OCI-LY1 (cell line): ENCODE results near the gene ZNRD2.

Experiments
- H2AFZ ChIP-seq: fragments of 200-600 bp; sonication (generic), shearing (Covaris generic); 2 replicates; pipeline ENCODE4 v1.6.0; 2014; ENCODE audit warnings: antibody characterized with exemption, mild to moderate bottlenecking, low read length
- H3F3A ChIP-seq: fragments of 200-600 bp; sonication (generic), shearing (Covaris generic); 2 replicates; pipeline ENCODE4 v1.6.0; 2014; ENCODE audit warnings: mild to moderate bottlenecking, antibody characterized with exemption, low read length, moderate library complexity; ENCODE audit not compliant: insufficient read depth
- H3K27ac ChIP-seq: fragments of 200-600 bp; sonication (generic); 2 replicates; pipeline ENCODE4 v1.5.1; 2014; ENCODE audit warnings: low read length, mixed run types, mild to moderate bottlenecking, low read depth; ENCODE audit not compliant: poor library complexity, severe bottlenecking
- H3K27me3 ChIP-seq: fragments of 200-600 bp; sonication (generic); 2 replicates; pipeline ENCODE4 v1.6.0; 2014; ENCODE audit warnings: antibody characterized with exemption, mild to moderate bottlenecking, low read length, moderate library complexity; ENCODE audit not compliant: insufficient read depth
- H3K36me3 ChIP-seq: fragments of 200-600 bp; sonication (generic); 2 replicates; pipeline ENCODE4 v1.6.1; 2014; ENCODE audit warnings: mild to moderate bottlenecking, antibody characterized with exemption, low read length, moderate library complexity, mixed read lengths; ENCODE audit not compliant: insufficient read depth
- H3K4me1 ChIP-seq: fragments of 200-600 bp; sonication (generic); 2 replicates; pipeline ENCODE4 v1.5.1; 2014; ENCODE audit warnings: mild to moderate bottlenecking, low read length, moderate library complexity; ENCODE audit not compliant: insufficient read depth, severe bottlenecking
- H3K4me2 ChIP-seq: fragments of 200-600 bp; sonication (generic), shearing (Covaris generic); 2 replicates; pipeline ENCODE4 v1.6.1; 2014; ENCODE audit warnings: low read length
- H3K4me3 ChIP-seq: fragments of 200-600 bp; sonication (generic); 2 replicates; pipeline ENCODE4 v1.5.1; 2014; ENCODE audit warnings: low read length, low read depth, mild to moderate bottlenecking, mixed read lengths; ENCODE audit not compliant: poor library complexity, severe bottlenecking
- H3K79me2 ChIP-seq: fragments of 200-600 bp; shearing (Covaris generic); 2 replicates; pipeline ENCODE4 v1.6.1; 2016; ENCODE audit warnings: mixed run types, low read length, mixed read lengths; ENCODE audit not compliant: insufficient read depth
- H3K9ac ChIP-seq: fragments of 200-600 bp; sonication (generic), shearing (Covaris generic); 2 replicates; pipeline ENCODE4 v1.6.1; 2014; ENCODE audit warnings: mild to moderate bottlenecking, low read length, mixed read lengths
- H3K9me2 ChIP-seq: fragments of 200-600 bp; sonication (generic), shearing (Covaris generic); 2 replicates; pipeline ENCODE4 v1.6.1; 2014; ENCODE audit warnings: low read depth, mild to moderate bottlenecking, low read length, mixed read lengths
- H3K9me3 ChIP-seq: fragments of 200-600 bp; shearing (Covaris generic); 2 replicates; pipeline ENCODE4 v1.6.1; 2014; ENCODE audit warnings: low read length, mixed read lengths
- H4K20me1 ChIP-seq: fragments of 200-600 bp; sonication (generic), shearing (Covaris generic); 2 replicates; pipeline ENCODE4 v1.6.0; 2016; ENCODE audit warnings: mild to moderate bottlenecking, low read length; ENCODE audit not compliant: insufficient read depth
- CTCF ChIP-seq: fragments of 200-600 bp; sonication (generic), shearing (Covaris generic); IDR thresholded peaks from 2 replicates; pipeline ENCODE4 v1.5.1; 2017; ENCODE audit warnings: mild to moderate bottlenecking, antibody characterized with exemption, low read length, moderate library complexity, mixed read lengths
- EZH2 ChIP-seq: fragments of 200-600 bp; sonication (generic), shearing (Covaris generic); IDR thresholded peaks from 2 replicates; pipeline ENCODE4 v1.8.0; 2017; ENCODE audit warnings: borderline replicate concordance, mixed run types, mild to moderate bottlenecking, antibody characterized with exemption, low read length, moderate library complexity, mixed read lengths

ZNRD2 gene

GRCh38 chr11:65576232-65576866 is 6.1 kb downstream of the ZNRD2 start:
- Histone ChIP-seq H3K27me3 (peaks cover 5% of the 10 kb centered on the region; the same call in 1 of the 2 replicates), H3K4me2 (peak overlapping the region; percentile 63), H3K36me3 (no peaks in the 10 kb centered on the region; the same call in 1 of the 2 replicates), H3K4me1 (peaks cover 42% of the 10 kb centered on the region), H3K9ac (peak overlapping the region; percentile 48; the same call in 1 of the 2 replicates), H3K9me2 (no peaks in the 10 kb centered on the region), H4K20me1 (no peaks in the 10 kb centered on the region), H3K4me3 (peak overlapping the region; percentile 54), H2AFZ (no peak overlapping the region), H3F3A (no peaks in the 10 kb centered on the region; the same call in 1 of the 2 replicates), H3K27ac (no peak overlapping the region), H3K79me2 (no peaks in the 10 kb centered on the region), H3K9me3 (no peaks in the 10 kb centered on the region)
- TF ChIP-seq CTCF (no peak), EZH2 (no peak)

- no peaks in the 10 kb centered on the region for H3K79me2 ChIP-seq
- no peak overlapping the region for H3K4me3 ChIP-seq
- peaks cover 34% of the 10 kb centered on the region for H3K4me1 ChIP-seq
- H3F3A ChIP-seq, result no peaks in the 10 kb centered on the region; the same call in 1 of the 2 replicates
- H3K9me2 ChIP-seq, result no peaks in the 10 kb centered on the region
- peak overlapping the region; percentile 63; the same call in 1 of the 2 replicates for H3K4me2 ChIP-seq
- H4K20me1 ChIP-seq, result no peaks in the 10 kb centered on the region
- H3K27ac ChIP-seq, result no peak overlapping the region
- H3K9ac ChIP-seq, result no peak overlapping the region
- TF ChIP-seq EZH2, result no peak
- TF ChIP-seq CTCF, result no peak
- no peaks in the 10 kb centered on the region for H3K9me3 ChIP-seq
- no peak overlapping the region for H2AFZ ChIP-seq
- H3K27me3 ChIP-seq, result peaks cover 5% of the 10 kb centered on the region
- H3K36me3 ChIP-seq, result no peaks in the 10 kb centered on the region; the same call in 1 of the 2 replicates
These were observed 6.8 kb downstream of the ZNRD2 start for GRCh38 chr11:65576867-65577755.

GRCh38 chr11:65577756-65578109 is 7.5 kb downstream of the ZNRD2 start:
- no peaks in the 10 kb centered on the region for H3K9me2 ChIP-seq
- no peaks in the 10 kb centered on the region; the same call in 1 of the 2 replicates for H3F3A ChIP-seq
- H3K4me1 ChIP-seq, result peaks cover 33% of the 10 kb centered on the region
- no peak overlapping the region for H3K9ac ChIP-seq
- peaks cover 5% of the 10 kb centered on the region for H3K27me3 ChIP-seq
- no peak overlapping the region for H3K27ac ChIP-seq
- no peaks in the 10 kb centered on the region for H4K20me1 ChIP-seq
- no peaks in the 10 kb centered on the region for H3K79me2 ChIP-seq
- no peak overlapping the region for H3K4me2 ChIP-seq
- H3K4me3 ChIP-seq, result no peak overlapping the region
- no peaks in the 10 kb centered on the region; the same call in 1 of the 2 replicates for H3K36me3 ChIP-seq
- H3K9me3 ChIP-seq, result no peaks in the 10 kb centered on the region
- TF ChIP-seq CTCF (no peak), EZH2 (no peak)
- H2AFZ ChIP-seq, result no peak overlapping the region
